ENCODE measurements around the gene TMEM141.
"Not testable (repeated sequence)": the region's sequence is repeated elsewhere in the genome, so short reads cannot be mapped to it uniquely, and the experiment has no call there.

TMEM141 gene

DNA sequence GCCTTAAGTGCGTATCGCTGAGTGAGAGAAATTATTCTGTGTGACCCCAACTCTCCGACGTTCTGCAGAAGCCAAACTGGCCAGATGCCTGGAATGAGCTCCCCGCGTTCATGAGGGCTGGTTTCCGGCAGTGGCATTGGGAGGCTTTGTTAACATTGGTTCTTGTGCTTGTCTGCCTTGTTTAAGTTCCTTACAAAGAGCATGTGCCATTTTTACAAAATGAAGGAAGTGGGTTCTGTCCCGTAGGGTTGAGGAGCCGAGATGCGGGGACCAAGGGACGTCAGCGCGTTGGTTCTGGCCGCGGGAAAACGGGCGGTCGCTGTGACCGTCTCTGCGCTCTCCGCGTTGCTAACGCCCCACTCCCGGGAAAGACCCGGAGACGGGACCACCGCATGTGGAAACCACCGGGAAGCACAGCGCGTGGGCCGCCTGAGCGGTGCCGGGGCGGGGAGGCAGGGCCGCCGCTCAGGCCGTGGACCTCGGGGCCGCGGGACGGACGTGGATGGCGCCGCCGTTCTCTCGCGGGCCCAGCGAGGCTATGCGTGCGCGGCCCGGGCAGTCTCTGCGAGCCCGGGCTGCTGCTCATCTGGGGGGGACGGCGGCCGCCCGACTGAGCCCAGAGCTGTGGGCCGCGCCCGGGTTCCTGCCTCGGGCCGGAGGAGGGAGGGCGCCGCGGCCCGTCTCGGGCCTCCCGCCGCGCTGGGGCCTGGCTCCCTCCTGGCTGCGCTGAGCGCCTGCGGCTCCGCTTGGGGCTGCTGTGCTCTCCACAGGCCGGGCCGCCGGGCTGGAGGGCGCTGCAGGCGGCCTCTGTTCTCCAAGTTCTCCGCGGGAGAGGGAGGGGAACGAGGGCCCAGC is 30.1 kb downstream of the TMEM141 start:
- peak; percentile 59 for DNase-seq

DNA sequence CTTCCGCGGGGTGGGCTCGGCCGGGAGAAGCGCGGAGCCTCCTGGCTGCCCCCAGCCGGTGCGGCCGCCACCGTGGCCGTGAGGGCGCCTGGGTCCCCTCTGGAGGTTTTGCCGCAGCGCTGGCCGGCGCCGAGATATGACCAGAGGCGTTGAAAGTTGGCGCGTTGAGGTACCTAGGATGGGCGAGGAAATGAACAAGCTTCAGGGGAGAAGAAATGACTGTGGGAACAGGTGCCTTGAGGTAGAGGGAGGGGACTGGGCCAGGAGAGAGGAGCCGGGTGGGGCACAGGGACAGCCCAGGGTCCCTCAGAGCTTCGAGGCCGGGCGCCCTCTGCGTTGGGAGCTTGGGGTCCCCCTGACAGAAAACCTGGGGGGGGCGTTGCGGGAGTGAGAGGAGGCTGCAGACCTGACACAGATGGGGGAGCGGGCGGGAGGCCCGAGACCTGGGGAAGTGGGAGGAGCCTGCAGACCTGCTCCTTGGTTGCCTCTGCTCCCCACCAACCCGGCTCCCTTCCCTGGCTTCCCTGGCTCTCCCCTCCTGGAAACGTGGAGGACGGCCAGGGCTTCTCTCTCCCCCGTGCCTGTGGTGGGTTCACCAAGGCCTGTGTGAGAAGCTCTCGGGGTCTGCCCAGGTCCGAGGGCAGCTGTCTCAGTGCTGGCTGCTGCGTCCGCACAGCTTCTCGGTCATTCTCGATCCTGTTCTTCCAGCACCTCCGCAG is 30.8 kb downstream of the TMEM141 start:
- DNase-seq = no peak

DNA sequence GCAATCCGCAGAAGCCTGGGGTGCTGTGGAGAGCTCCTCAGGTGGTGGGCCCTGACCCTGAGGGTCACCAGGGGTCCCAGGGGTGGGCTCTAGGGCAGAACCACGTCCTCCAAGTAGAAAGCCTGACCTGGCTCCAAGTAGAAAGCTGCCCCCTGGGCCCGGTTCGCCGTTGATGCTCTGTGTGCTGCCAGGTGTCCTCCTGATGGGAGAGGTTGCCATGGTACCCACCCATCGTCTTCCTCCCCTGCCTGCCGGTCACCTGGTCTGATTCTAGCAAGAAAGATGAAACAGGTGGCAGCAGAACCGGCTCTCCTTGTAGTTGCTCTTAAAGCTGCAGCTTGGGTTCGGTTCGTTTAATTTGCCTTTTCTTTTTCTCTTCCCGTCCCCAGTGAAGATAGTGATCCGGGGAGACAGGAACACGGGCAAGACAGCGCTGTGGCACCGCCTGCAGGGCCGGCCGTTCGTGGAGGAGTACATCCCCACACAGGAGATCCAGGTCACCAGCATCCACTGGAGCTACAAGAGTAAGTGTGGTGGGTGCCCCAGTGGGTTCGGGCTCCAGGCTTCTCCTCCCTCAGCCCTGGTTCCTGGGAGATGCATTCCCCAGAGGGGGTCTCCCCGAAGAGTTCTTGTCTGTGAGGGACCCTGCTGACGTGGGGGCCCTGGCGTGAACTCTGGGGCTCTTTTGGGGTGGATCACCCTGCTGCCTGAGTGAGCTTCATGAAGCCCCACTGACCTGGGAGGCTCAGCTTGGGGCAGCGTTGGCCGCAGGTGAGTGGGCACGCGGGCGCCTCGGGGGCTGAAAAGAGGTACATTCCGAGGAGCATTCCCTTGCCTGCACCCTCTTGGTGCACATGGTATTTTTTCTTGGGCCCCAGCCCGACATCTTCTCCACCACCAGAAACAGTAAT is 32.2 kb downstream of the TMEM141 start:
- DNase-seq = no peak

DNA sequence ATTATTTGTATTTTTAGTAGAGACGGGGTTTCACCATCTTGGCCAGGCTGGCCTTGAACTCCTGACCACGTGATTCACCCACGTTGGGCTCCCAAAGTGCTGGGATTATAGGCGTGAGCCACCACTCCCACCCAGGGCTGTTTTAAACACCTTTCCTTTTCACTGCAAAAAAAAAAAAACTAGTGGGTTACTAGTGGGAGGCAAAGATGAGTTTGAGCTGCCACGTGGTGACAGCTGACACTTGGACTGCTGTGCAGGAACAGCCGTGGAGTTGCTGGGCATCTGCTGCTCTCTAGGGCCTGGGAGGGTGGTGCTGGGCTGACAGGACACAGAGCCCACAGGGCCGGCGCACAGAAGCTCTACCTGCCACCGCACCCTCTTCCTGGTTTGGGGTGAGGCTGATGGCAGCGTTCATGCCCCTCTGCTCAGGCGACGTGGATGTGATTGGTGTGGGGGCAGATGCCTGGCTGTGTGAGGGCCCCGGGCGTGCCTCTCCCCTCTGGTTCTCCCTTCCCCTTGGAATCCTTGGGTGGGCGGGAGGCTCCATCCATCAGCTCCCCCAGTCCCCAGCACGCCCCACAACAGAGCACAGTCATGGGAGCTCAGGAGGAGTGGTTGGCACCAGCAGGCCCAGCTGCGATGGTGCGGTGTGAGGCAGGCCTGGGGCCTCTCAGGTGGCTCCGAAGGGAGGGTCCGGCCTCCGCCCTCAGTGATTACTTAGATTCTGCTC is 33.5 kb downstream of the TMEM141 start:
- no peak for DNase-seq

- DNase-seq = no peak
These were observed 34.4 kb downstream of the TMEM141 start for GRCh38 chr9:136825295-136826187.

GRCh38 chr9:136826188-136826541 is 35.0 kb downstream of the TMEM141 start:
- DNase-seq = no peak

GRCh38 chr9:136826703-136827582 is 35.8 kb downstream of the TMEM141 start:
- no peak for DNase-seq

DNA sequence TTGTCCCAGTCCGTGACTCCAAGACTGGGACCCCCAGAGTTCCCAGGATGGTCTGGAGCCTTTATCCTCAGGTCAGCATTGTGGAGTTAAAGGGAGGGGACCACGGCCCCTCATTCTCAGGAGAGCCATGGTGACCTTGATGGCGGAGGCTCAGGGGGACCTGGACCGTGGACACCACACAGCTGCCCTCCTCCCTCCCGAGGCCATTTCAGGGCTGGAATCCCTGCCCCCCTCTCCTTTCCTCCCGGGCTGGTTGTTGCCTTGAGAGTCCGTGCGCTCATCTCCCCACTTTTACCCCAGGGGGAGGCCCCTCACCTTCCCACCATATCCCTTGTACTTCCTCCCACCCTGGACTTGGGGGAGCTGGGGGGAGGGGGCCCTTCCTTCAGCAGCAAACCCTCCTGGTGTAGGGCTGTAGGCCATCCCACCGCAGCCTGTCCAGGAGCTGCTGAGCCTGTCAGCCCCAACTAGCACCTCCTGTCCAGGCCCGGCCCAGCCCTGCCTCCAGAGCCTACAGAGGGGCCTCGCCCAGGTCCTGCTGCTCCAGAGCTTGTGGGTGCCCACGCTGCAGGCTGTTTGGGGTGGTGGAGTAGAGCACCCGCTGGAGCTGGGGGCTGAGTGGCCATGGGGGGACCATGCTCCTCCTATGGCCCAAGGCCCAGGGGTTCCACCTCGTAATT is 36.8 kb downstream of the TMEM141 start:
- no peak for DNase-seq

- no peak for DNase-seq
These were observed 37.5 kb downstream of the TMEM141 start for GRCh38 chr9:136828474-136829140.

- DNase-seq = no peak
These were observed 38.3 kb downstream of the TMEM141 start for GRCh38 chr9:136829412-136829811.

DNA sequence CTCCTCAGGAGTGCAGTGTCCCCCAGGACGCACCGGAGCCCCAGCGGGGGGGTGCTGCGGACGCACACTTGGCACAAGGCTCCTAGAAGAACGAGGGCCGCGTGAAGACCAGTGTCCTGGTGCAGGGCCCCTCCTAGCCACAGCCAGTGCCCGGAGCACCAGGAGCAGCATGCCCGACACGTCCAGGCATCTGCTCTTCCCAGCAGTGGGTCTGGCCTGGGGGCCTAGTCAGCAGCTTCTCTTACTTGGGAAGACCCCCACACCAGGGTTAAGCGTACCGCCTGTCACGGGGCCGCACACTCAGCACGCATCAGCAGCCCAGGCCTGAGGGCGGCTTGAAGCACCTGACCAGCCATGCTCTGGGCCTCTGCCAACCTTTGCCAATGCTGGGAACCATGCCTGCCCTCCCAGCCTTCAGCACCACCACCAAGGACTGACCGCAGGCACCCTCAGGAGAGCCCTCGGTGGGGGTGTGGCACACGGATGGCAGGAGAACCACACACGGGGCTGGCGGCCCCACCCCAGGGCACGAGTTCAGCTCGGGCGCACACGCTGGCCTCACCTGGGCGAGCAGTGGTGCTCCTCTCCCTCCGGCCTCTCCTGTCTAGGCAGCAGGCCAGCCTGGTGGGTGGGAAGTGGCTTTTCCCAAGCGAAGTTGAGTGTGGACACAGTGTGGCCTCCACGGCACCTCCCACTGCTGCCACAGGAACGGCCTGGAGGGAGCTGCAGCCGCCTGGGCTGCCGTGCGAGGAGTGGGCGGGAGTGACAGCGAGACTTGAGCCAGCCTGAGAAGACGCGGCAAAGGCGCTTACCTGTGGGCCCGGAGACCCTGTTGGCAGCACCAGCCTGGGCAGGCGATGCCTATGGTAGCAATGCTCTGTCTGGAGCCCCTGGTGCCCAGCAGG is 39.1 kb downstream of the TMEM141 start:
- no peak for DNase-seq

DNA sequence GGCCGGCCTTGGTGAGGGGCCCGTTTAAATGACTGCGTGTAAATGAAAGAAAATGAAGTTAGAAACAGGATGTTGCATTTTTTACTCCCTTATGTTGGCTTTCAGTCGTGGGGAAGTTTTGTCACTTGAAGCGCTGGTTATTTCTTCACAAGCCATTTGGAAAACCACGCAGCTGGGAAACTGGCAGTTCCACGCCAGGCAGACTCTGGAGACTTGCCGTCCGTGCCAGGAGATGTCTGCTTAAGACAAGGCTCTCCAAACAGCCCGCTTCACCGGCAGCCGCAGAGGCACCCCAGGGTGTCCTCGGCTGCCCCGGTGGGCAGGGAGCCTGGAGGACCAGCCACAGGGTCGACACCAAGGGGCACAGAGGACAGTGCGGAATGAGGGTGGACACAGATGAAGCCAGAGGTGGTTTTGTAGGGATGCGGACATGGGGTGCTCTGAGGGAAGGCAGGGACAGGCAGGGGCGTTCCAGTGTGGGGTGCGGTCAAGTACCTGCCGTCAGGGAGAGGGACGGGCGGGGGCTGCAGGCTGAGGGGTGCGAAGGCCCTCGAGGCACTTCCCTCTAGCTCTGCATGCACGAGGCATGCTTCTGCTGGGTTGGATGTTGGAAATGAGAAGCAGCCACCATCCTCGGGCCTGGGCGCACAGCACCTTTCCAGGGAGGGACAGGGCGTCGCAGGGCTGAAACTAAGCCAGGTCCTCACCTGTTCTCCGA is 40.0 kb downstream of the TMEM141 start:
- DNase-seq = no peak

DNA sequence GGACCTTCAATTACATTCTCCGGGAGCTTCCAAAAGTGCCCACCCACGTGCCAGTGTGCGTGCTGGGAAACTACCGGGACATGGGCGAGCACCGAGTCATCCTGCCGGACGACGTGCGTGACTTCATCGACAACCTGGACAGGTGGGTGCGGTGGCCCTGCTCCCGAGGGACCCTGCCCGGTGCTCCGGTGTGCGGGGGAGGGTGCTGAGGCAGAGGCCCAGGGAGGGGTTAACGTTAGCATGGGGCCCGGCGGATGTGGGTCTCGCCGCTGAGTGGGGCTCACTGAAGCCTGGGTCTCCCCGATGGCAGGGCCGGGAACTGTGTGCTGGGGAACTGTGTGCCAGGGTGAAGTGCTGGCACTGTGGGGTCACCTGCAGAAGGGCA is 40.6 kb downstream of the TMEM141 start:
- DNase-seq = no peak

GRCh38 chr9:136832581-136832980 is 41.4 kb downstream of the TMEM141 start:
- DNase-seq = no peak

DNA sequence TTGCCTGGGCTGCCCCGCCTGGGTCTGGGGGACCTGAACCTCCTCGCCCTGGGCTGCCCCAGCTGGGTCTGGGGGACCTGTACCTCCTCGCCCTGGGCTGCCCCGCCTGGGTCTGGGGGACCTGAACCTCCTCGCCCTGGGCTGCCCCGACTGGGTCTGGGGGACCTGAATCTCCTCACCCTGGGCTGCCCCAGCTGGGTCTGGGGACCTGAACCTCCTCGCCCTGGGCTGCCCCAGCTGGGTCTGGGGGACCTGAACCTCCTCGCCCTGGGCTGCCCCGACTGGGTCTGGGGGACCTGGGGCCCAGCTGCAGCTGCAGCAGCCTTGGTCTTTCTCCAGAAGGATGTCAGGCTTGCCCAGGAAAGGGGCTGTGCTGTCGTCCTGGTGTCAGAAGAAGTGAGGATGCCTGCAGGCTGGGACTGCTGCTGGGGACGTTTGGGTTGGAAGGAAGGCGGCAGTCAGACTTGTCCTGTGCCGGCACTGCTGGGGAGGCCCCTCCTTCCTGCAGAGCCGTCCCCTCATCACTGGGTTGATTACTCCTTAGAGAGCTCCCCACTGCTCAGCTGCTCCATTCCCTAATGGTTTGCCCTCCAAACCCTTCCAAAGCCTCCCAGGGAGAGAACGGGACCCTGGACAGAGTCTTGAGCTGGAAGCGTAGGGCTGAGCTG is 42.4 kb downstream of the TMEM141 start:
- DNase-seq = not testable (repeated sequence)

DNA sequence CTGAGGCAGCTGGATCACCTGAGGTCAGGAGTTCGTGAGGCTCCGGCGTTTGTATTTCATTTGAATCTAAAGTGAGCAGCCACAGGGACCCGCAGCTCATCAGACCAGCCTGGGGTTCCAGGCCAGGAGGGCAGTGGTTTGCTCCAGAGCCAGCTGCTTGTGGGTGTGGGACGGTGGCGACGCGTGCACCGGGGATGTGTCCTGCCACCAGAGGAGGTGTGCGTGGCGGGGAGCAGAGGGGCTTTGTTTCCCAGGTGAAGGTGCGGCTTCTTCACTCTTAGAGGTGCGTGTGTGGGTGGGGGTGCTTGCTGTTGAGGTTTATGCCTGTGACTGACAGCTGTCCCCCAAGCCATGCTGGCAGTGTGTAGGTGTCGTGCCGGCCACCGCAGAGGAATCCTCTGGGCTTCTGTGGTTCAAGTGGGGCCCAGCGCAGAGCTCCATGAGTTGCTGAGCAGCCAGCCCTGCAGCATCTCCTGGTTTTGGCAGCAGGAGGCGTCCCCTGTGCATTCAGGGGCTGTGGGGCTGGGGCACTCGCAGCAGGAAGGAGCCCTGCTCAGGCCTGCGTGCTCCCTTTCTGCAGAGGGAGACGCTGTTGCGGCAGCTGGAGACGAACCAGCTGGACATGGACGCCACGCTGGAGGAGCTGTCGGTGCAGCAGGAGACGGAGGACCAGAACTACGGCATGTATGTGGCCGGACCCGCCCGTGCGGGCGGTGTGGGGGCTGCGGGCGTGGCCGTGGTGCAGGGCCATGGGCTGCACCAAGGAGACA is 44.2 kb downstream of the TMEM141 start:
- no peak for DNase-seq

Measured in retina (tissue), 1 donor.